DOHH2 (cell line): Measurements from ENCODE around the gene WASHC2A.
"Not testable (repeated sequence)": the region's sequence is repeated elsewhere in the genome, so short reads cannot be mapped to it uniquely, and the experiment has no call there.

Experiments
- H3F3A ChIP-seq: fragments of 200-600 bp; sonication (generic), shearing (Covaris generic); 2 replicates; pipeline ENCODE4 v1.6.0; 2016; ENCODE audit warnings: antibody characterized with exemption, mild to moderate bottlenecking; ENCODE audit not compliant: control insufficient read depth, insufficient read depth
- H3K27ac ChIP-seq: fragments of 200-600 bp; sonication (generic); 2 replicates; pipeline ENCODE4 v1.5.1; 2014; ENCODE audit warnings: low read depth, mild to moderate bottlenecking, low read length, moderate library complexity
- H3K27me3 ChIP-seq: fragments of 200-600 bp; sonication (generic); 2 replicates; pipeline ENCODE4 v1.6.1; 2014; ENCODE audit warnings: mild to moderate bottlenecking, low read length, mixed read lengths; ENCODE audit not compliant: control insufficient read depth
- H3K36me3 ChIP-seq: fragments of 200-600 bp; sonication (generic); 2 replicates; pipeline ENCODE4 v1.6.1; 2014; ENCODE audit warnings: mild to moderate bottlenecking, low read length, moderate library complexity, mixed read lengths; ENCODE audit not compliant: control insufficient read depth
- H3K4me1 ChIP-seq: fragments of 200-600 bp; sonication (generic); 2 replicates; pipeline ENCODE4 v1.6.1; 2014; ENCODE audit warnings: mild to moderate bottlenecking, low read length, mixed read lengths; ENCODE audit not compliant: control insufficient read depth
- H3K4me2 ChIP-seq: fragments of 200-600 bp; sonication (generic); 2 replicates; pipeline ENCODE4 v1.6.0; 2014; ENCODE audit warnings: mild to moderate bottlenecking, low read length, moderate library complexity
- H3K4me3 ChIP-seq: fragments of 200-600 bp; sonication (generic); 2 replicates; pipeline ENCODE4 v1.5.1; 2014; ENCODE audit warnings: mild to moderate bottlenecking, low read length, mixed read lengths
- H3K79me2 ChIP-seq: fragments of 200-600 bp; sonication (generic); 2 replicates; pipeline ENCODE4 v1.6.1; 2014; ENCODE audit warnings: mild to moderate bottlenecking, low read length, mixed read lengths; ENCODE audit not compliant: control insufficient read depth
- H3K9me2 ChIP-seq: fragments of 200-600 bp; sonication (generic); replicated peaks from 2 replicates; pipeline ENCODE4 v1.6.1; 2014; ENCODE audit warnings: mild to moderate bottlenecking, low read length, mixed read lengths; ENCODE audit not compliant: control insufficient read depth
- H3K9me3 ChIP-seq: fragments of 200-600 bp; sonication (generic); 2 replicates; pipeline ENCODE4 v1.6.1; 2014; ENCODE audit warnings: antibody characterized with exemption, low read length, mixed read lengths; ENCODE audit not compliant: control insufficient read depth, insufficient read depth
- H4K20me1 ChIP-seq: fragments of 200-600 bp; sonication (generic); 2 replicates; pipeline ENCODE4 v1.6.0; 2014; ENCODE audit warnings: low read depth, mild to moderate bottlenecking, antibody characterized with exemption, low read length, moderate library complexity; ENCODE audit not compliant: control insufficient read depth, insufficient read depth

Gene WASHC2A

GRCh38 chr10:50169506-50169905, 101.8 kb downstream of the WASHC2A start:
- not testable (repeated sequence) for H3F3A ChIP-seq, H3K4me2 ChIP-seq, H3K4me1 ChIP-seq, H3K9me3 ChIP-seq, H3K9me2 ChIP-seq, H4K20me1 ChIP-seq, H3K79me2 ChIP-seq, H3K27me3 ChIP-seq, H3K36me3 ChIP-seq, H3K4me3 ChIP-seq, H3K27ac ChIP-seq

- H3K36me3 ChIP-seq, H3K9me2 ChIP-seq, H3K27ac ChIP-seq, H3K4me1 ChIP-seq, H3K4me2 ChIP-seq, H3K4me3 ChIP-seq, H4K20me1 ChIP-seq, H3K9me3 ChIP-seq, H3F3A ChIP-seq, H3K27me3 ChIP-seq, H3K79me2 ChIP-seq: not testable (repeated sequence)
Observed at GRCh38 chr10:50174788-50175525, 107.2 kb downstream of the WASHC2A start.
